Urinary bladder (tissue), 4 donors: ENCODE results near the gene THAP9. TPM values are rescaled to one million over a fixed set of nuclear protein-coding genes. Genes with fewer than 3 reads are reported as not detected.

Source experiments
- DNase-seq: peaks from one replicate; pipeline ENCODE4 v3.0.0-alpha.2; 2015; ENCODE audit errors: extremely low spot score
- H3K27ac ChIP-seq: one replicate; pipeline ENCODE4 v1.5.1; 2013; ENCODE audit warnings: low read depth, mild to moderate bottlenecking, moderate library complexity
- H3K36me3 ChIP-seq: one replicate; pipeline ENCODE4 v1.6.1; 2013; ENCODE audit warnings: mild to moderate bottlenecking, moderate library complexity; ENCODE audit not compliant: insufficient read depth
- H3K4me1 ChIP-seq: one replicate; pipeline ENCODE4 v1.6.1; 2013; ENCODE audit warnings: mild to moderate bottlenecking, moderate library complexity; ENCODE audit not compliant: insufficient read depth
- H3K4me3 ChIP-seq: one replicate; pipeline ENCODE4 v1.5.1; 2013; ENCODE audit warnings: low read depth, low read length
- WGBS: extraction: QIAGEN DNeasy Blood & Tissue Kit; methylation state at CpG from one replicate; pipeline ENCODE4 v1.1.7; 2013; 5-methylcytosine and 5-hydroxymethylcytosine counted together
- polyA plus RNA-seq: library from polyadenylated mRNA; stranded (reverse); fragments of 200-250 nt; gene quantifications from one replicate; pipeline ENCODE4 v1.2.3, GENCODE V29; 2013
- small RNA-seq: library from RNA; depleted of rRNA; stranded (forward); fragments of <200 nt; gene quantifications from one replicate; pipeline ENCODE3, GENCODE V24; 2014
- total RNA-seq: library from RNA; depleted of rRNA; stranded (reverse); fragments of >200 nt; gene quantifications from one replicate; pipeline ENCODE4 v1.2.3, GENCODE V29; 2014
- donor health status: healthy with polysubstance abuse.
- donor health status: healthy.

Gene THAP9
- total and polyA plus RNA-seq, 2 donors = 3.4 to 30.3 TPM

DNA sequence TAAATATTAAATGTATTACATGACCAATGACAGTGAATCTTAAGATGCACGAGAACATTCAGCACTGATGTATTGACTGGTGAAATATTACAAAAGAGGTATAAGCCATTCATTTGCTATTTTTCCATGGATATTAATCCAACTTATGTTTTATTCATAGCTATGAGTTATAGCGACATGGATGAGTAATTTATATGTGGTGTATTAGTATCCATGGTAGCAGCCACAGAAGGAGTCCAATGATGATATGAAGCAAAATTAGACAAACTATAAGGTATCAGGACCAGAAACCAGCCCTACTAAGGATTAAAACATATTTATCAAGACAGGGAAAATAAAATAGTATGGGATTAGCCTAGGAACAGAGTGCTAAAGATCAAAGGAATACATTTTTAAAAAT lies 50.7 kb downstream of the THAP9 start:
- WGBS = 91% methylated on average over 2 of the region's 2 CpGs
- no peaks in the 10 kb centered on the region for H3K4me1 ChIP-seq
- H3K4me3 ChIP-seq = no peak overlapping the region
- H3K36me3 ChIP-seq = no peaks in the 10 kb centered on the region
- H3K27ac ChIP-seq = no peak overlapping the region
- no peak for DNase-seq

GRCh38 chr4:82954212-82954611 lies 53.7 kb downstream of the THAP9 start:
- no peaks in the 10 kb centered on the region for H3K4me1 ChIP-seq

GRCh38 chr4:82957045-82957444 lies 56.5 kb downstream of the THAP9 start:
- Histone ChIP-seq H3K4me1 (no peaks in the 10 kb centered on the region), H3K4me3 (no peak overlapping the region), H3K36me3 (peaks cover 2% of the 10 kb centered on the region), H3K27ac (no peak overlapping the region)
- WGBS = 88% methylated on average over 1 of the region's 1 CpG
- no peak for DNase-seq

More at GRCh38 chr4:82954212-82954611, 53.7 kb downstream of the THAP9 start:
- Histone ChIP-seq H3K36me3 (no peaks in the 10 kb centered on the region), H3K4me3 (no peak overlapping the region), H3K27ac (no peak overlapping the region)
- no peak for DNase-seq
- WGBS = 97% methylated on average over 4 of the region's 4 CpGs

GRCh38 chr4:82965763-82966162 lies 65.2 kb downstream of the THAP9 start:
- no peak overlapping the region for H3K4me3 ChIP-seq
- H3K4me1 ChIP-seq = no peaks in the 10 kb centered on the region
- H3K36me3 ChIP-seq = peaks cover 4% of the 10 kb centered on the region
- no peak for DNase-seq
- no peak overlapping the region for H3K27ac ChIP-seq
- 86% methylated on average over 2 of the region's 2 CpGs for WGBS

DNA sequence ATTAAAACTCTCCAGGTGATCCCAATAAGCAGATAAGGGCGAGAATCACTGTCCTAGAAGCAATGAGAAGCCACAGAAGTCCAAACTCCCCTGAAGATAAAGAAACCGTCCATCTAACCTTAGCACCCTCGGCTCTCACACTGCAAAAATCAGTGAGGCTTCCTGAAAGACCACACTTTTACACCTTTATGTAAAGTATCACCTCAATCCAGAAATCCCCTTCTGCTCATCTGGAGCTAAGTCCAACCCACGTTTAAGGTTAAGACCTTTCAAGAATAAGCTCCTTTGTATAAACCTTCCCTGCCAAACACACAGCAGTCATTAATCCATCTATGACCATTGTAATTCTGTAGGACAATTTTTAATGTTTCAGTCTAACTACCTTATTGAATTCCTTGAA lies 68.4 kb downstream of the THAP9 start:
- Histone ChIP-seq H3K4me3 (no peak overlapping the region), H3K36me3 (peaks cover 4% of the 10 kb centered on the region), H3K27ac (no peak overlapping the region), H3K4me1 (no peaks in the 10 kb centered on the region)
- DNase-seq = no peak
- whole genome bisulfite sequencing = 91% methylated on average over 4 of the region's 4 CpGs

GRCh38 chr4:82969414-82969813 lies 68.9 kb downstream of the THAP9 start:
- no peaks in the 10 kb centered on the region for H3K4me1 ChIP-seq
- WGBS = 92% methylated on average over 2 of the region's 2 CpGs
- no peak overlapping the region for H3K27ac ChIP-seq
- DNase-seq = no peak
- no peak overlapping the region for H3K4me3 ChIP-seq
- peaks cover 2% of the 10 kb centered on the region for H3K36me3 ChIP-seq

Small RNA genes lying within 50 kb of the gene (small RNA-seq; reads per million reads assigned to genes)
- not detected for gene RF00019

Other genes with a start within 250 kb of the THAP9 start
- 23.3 TPM for gene SCD5, start 101.9 kb upstream of the THAP9 start, total RNA-seq
- 26.0 TPM for gene SCD5, start 101.9 kb upstream of the THAP9 start, polyA plus RNA-seq
- 522 TPM for gene SEC31A, start 9.6 kb upstream of the THAP9 start, total RNA-seq
- 109 TPM for gene SEC31A, start 9.6 kb upstream of the THAP9 start, polyA plus RNA-seq
- gene LIN54, start 110.1 kb downstream of the THAP9 start, total RNA-seq = 21.5 TPM
- gene LIN54, start 110.1 kb downstream of the THAP9 start, polyA plus RNA-seq = 5.5 TPM
- 151 TPM for gene COPS4, start 134.4 kb downstream of the THAP9 start, total RNA-seq
- gene COPS4, start 134.4 kb downstream of the THAP9 start, polyA plus RNA-seq = 38.3 TPM
- gene PLAC8, start 214.0 kb downstream of the THAP9 start, total RNA-seq = 4.0 TPM
- 3.5 TPM for gene PLAC8, start 214.0 kb downstream of the THAP9 start, polyA plus RNA-seq